Activated T-cell treated with anti-CD3 and anti-CD28 coated beads for 48 hours (primary cell): ENCODE data around the gene MRPS14.
"Not testable (repeated sequence)": the region's sequence is repeated elsewhere in the genome, so short reads cannot be mapped to it uniquely, and the experiment has no call there.

ENCODE experiments used
- DNase-seq: peaks from one replicate; pipeline ENCODE4 v3.0.0-alpha.2; 2020; ENCODE audit warnings: low read depth

MRPS14 gene

GRCh38 chr1:175023922-175024242 lies 657 bp upstream of the MRPS14 start:
- not testable (repeated sequence) for DNase-seq

DNA sequence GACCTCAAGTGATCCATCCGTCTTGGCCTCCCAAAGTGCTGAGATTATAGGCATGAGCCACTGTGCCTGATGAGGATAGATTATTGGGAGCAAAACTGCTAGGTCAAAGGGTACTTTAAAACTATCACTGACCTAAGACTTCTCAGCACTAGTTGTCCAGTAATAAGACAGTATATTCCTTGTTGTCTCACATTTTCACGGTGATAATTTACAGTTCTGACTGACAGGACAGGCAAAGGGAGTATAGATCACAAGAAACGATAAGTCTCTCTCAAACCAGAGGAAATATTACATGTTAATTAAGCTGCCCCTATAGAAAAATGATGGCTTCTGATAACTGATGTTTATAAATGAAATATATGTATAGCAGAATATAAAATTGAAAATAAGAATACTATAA lies 3.7 kb downstream of the MRPS14 start:
- DNase-seq, result no peak

DNA sequence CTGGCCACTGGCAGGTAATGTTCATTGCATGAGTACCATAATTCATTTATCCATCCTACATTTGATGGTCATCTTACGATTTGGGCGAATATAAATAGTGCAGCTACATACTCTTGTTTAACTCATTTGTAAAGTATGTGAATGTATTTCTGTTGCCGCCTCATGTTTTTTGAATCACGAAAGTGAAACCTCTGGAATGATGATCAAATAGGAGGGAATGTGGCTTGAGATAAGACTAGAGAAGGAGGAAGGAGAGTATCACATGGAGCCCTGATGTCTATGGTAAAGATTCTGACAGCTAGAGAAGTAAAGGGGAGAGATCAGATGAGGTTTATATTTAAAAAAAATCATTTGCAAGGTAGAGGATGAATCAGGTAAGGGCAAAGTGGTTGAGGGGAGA lies 8.0 kb downstream of the MRPS14 start:
- no peak for DNase-seq

- no peak for DNase-seq
Observed at GRCh38 chr1:175013445-175013844, 9.8 kb downstream of the MRPS14 start.

DNA sequence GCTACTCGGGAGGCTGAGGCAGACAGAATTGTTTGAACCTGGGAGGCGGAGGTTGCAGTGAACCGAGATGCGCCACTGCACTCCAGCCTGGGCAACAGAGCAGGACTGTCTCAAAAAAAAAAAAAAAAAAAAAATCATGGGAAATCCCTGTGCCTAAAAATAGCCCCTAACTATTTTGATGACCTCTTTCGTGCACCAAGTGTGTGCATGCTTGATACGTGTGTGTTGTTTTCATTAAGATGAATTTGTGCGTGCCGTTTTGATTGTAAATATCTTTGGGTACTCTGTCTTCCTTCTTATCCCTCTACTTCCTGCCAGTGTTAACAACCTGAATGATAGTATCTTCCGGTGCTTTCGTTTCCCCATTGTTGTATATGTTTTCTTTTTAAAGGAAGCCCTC lies 13.7 kb downstream of the MRPS14 start:
- no peak for DNase-seq

- DNase-seq, result no peak
Observed at GRCh38 chr1:175005085-175005783, 18.0 kb downstream of the MRPS14 start.

DNA sequence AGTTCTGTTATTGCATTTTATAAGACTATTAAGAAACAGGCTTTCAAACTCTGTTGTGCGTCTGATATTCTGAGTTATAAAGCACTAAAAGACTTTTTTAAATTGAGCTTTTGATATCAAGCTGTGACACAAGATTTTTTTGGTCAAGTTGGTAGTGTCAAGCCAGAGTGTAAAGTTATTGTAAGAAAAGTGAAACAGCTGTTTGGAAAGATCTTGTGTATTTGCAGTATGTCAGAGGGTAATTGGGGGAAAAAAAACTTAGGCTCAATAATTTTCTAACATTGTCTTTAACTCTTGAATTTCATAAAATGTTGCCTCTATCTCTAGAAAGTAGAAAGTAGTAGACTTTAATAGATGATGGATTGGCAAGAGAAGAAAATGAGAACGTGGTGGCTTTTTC lies 19.7 kb downstream of the MRPS14 start:
- DNase-seq, result no peak

DNA sequence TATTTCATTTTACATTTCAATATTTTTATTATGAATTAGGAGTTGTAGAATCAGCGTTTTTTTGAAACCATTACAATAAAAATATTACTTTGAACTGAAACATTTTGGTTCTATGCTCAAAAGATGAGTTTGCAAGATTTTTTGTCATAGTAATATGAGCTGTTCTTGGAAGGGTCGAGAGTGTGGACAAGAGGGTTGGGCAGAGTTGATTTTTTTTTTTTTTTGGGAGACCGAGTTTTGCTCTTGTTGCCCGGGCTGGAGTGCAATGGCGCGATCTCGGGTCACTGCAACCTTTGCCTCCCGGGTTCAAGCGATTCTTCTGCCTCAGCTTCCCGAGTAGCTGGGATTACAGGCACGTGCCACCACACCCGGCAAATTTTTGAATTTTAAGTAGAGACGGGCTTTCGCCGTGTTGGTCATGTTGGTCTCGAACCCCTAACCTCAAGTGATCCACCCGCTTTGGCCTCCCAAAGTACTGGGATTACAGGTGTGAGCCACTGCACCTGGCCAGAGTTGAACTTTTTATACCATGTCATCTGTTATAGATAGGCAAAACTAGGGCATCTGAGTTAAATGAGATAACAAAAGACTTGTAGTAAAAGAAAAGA lies 20.2 kb downstream of the MRPS14 start:
- DNase-seq, result no peak

DNA sequence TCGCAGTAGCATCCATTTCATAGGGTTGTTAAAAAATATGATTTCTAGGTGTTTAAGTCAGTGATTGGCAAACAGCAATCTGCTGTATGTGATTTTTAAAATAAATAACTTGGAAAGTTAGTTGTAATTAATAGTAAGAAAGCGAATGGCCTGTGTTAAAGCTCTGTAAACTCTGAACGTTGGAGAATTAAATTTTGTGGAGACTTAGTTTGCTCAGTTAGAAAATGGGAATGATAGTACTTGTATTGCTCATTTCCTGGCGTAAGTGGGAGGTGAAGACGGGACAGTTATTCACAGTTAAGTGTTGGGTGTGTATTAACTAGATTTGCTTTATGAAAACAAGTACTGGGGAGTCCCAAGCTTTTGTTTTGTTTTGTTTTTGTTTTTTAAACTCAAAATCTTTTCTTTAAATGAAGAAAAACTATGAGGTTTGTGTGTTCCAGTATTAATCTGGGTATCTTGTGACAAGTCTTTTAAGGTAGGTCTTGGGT lies 22.5 kb downstream of the MRPS14 start:
- DNase-seq, result no peak

DNA sequence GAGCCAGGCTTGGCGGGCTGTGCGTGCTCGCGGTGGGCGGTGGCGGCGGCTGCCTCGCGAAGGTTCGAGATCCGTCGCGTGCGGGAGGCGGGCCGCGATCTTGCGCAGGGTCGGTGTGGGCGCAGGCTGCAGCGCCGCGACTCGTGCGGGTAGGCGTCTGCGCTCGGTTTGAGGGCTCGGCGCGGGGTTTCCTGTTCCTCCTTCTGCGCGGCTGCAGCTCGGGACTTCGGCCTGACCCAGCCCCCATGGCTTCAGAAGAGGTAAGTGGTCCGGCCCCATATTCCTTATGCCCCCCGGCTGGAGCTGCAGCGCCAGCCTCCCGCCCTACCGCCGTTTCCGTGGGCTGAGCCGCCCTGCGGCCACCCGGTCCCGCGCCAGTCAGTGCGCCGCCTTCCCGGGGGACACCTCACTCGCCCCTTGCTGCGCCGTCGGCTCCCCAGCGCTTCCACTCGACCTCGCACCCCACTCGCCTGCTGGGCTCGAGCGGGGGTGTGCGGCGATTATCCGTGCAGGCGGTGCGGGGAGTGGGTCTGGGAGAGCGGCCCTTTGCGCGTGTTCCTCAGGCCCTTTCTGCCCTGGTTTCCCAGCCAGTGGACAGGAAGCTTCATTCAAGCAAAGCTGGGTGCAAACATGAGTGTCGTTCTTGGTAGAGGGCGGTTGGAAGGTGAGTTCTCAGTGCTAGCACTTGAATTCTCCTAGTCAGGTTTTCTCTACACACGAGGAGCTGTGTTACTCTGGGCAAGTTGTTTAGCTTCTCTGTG lies 23.1 kb downstream of the MRPS14 start, which contains the start of gene CACYBP:
Gene CACYBP (plus strand): TSS at position 12 of the 761 bp plus-strand sequence. CDS start 234 bp downstream, at position 246.
- DNase-seq, result no peak

DNA sequence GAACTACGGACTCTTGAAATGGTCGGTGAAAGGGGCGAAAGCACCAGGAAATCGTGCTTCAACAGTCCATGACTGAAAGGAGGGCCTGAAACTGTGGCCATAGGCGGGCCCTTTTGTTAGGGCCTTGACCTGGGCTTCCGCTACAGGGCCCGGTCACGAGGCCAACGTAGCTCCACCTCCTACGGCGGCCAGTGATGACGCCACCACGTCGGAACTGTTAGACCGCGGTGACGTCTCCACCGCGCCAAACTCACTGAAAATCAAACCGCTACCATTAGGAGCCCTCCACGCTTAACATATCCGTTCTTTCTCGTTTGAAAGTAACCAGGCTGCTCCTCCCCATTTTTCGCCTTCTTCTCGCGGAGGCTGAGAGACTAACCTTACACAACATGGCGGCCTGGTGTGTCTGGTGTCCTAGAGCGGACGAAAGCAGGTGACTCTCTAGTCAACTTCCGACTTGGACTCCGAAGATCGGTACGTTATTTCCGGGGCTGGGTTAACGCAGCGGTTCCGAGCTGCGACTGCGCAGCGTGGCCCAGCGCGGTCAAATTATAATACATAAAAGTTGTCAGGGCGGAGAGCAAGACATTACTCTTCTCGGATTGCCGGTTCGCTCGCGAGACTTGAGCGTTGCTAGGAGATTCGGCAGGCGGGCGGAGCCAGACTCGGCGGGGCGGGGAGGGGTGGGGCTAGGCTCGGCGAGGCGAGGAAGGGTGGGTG lies 23.8 kb downstream of the MRPS14 start:
- peak; percentile 95 for DNase-seq

DNA sequence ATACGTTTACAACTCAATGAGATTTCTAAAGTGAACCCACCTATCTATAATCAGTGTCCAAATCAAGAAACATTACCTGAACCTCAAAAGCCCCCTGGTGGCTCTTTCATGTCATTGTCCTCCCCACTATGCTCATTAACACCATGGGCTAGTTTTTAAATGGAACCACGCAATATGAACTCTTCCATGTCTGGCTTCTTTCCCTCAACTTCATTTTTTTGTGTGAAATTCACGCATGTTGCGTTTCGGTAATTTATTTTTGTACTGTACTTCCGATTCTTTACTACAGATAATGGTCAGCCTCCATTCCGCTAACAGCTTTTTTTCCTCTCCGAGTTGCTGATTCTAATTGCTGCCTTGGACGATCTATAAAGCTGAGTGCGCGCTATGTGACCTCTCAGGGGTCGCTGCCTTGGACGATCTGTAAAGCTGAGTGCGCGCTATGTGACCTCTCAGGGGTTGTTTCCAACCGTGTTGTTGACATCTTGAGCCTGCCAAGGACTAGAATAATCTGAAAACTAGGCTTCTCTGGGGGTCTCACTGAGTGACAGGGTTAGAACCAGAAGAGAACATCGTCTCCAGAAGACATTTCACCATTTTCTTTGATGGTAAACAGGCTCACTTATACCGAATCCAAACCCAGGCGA lies 24.5 kb downstream of the MRPS14 start:
- no peak for DNase-seq

- no peak for DNase-seq
Observed at GRCh38 chr1:174997041-174997440, 26.2 kb downstream of the MRPS14 start.

DNA sequence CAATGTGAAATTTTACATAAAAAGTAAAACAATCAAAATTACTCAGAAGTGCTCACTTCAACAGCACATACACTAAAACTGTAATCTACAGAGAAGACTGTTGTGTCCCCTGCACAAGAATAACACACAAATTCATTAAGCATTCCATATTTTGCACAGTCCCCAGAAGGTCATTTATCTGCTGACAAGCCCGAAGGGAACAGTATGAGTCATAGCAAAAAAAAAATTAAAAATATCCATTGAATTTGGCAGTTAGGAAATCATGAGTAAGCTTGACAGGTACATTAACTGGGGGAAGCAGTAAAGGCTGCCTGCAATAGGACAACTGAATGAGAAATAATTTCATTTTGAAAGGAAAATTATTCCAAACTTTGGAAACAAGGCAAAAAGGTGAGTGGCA lies 26.7 kb downstream of the MRPS14 start:
- no peak for DNase-seq

DNA sequence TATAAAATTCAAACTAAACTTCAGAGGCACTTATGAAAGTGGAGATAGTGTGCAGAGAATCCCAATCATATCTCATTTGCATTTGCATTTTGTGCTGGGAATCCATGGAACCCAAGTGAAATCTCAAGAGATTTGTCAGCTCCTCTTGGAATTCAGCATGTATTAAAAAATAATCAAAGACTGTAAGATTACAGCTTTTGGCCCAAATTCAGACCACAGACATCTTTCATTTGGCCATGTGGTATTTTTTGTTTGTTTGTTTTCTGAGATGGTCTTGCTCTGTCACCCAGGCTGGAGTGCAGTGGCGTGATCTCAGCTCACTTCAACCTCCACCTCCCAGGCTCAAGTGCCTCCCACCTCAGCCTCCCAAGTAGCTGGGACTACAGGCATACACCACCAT lies 27.3 kb downstream of the MRPS14 start:
- DNase-seq, result no peak

DNA sequence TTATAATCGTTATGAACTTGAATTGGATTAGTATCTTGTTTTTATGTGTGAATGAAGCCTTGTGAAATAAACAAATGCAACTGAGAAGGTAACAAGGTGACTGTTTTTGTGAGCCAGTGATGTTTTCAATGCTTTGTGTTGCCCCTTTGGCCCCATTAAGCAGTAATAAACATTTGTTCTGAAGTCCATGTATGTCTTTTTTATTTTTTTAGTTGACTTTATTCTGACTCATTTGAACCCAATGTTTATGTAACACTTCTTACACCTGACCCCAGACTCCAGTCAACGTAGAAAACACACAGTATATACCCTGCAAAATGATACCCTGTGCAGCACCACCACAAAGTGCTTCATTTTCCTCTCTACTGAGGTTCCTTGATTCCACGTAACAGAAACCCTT lies 28.1 kb downstream of the MRPS14 start:
- DNase-seq, result no peak

GRCh38 chr1:174991473-174991872 lies 31.8 kb downstream of the MRPS14 start:
- DNase-seq, result no peak

DNA sequence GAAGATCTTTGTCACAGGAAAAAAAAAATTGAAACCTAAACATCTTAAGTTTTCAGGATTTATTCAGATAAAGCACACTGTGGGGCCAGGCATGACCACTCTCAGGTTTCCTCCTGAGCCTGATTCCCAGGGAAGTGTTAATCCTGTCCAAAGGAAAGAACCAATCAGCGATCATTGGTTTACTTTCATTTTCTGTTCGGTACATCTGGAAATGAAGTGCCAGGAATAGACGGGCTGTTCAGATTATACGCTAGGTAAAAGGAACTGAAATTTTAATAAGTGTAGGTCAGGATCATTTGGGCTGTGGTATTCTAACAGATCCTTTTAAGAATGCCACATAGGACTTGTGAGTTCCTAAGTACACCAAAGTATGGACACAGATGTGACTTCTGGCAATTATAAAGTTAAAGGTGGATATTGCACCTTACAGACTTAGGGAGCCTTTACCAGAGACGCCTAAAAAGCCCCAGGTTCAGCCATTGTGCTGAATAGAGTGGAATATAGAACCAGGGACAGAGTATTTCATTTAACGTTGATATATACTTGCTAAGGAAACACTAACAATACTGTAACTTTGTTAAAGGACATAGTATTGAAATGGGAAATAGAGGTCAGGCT lies 32.7 kb downstream of the MRPS14 start:
- DNase-seq, result no peak

GRCh38 chr1:174989536-174990220 lies 33.5 kb downstream of the MRPS14 start:
- DNase-seq, result no peak

DNA sequence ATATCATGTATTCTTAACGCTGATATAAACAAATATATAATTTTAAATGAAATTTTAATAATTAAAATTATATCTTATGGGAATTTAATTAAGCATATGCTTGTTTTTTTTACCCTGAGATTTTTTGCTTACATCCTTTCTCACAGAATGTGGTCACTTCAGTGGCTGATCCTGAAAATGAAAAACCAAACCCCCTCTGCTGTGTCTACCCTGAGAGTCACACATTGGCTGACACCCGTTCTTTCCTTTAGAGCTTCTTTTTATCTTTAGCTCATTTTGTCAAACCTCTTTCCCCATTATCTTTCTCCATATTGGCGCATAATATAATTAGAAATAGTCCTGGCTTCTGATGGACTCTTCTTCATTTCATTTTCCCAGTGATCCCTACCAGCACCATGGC lies 34.2 kb downstream of the MRPS14 start:
- DNase-seq, result no peak

DNA sequence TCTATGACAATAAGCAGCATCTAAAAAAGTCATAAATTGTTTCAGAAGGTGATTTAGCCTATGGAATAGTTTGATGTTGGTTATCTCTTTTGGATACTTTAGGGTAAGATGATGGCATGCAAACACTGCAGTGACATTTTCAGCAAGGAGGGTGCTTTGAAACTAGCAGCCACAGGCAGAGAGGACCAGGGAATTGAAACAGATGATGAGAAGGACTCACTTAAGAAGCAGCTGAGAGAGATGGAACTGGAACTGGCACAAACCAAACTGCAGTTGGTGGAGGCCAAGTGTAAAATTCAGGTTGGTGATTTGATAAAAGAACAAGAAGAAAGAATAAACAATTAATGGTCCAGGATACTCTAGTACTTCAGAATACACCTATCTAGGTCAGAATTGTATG lies 34.7 kb downstream of the MRPS14 start:
- DNase-seq, result no peak
